Astrocyte (in vitro differentiated cells and primary cell): ENCODE results near the gene GNPTG. TPM values are rescaled to one million over a fixed set of nuclear protein-coding genes. Genes with fewer than 3 reads are reported as not detected.

Source experiments
- DNase-seq: peaks from one replicate; pipeline ENCODE4 v3.0.0-alpha.2; 2010; ENCODE audit warnings: low read depth
- FAIRE-seq: peaks from 2 replicates; lab custom pipeline; 2011; peaks lifted over from hg19 to GRCh38; lab: Jason Lieb, UNC
- H2AFZ ChIP-seq: 2 replicates; pipeline ENCODE4 v1.6.0; 2012; ENCODE audit warnings: low read depth, low read length, inconsistent platforms
- H3K27ac ChIP-seq: 2 replicates; pipeline ENCODE4 v1.5.1; 2011; ENCODE audit warnings: low read depth, low read length, inconsistent platforms
- H3K27me3 ChIP-seq: 2 replicates; pipeline ENCODE4 v1.6.0; 2011; ENCODE audit warnings: low read length, inconsistent platforms; ENCODE audit not compliant: insufficient read depth
- H3K36me3 ChIP-seq: 2 replicates; pipeline ENCODE4 v1.5.1; 2011; ENCODE audit warnings: low read length, inconsistent platforms; ENCODE audit not compliant: insufficient read depth
- H3K4me1 ChIP-seq: 2 replicates; pipeline ENCODE4 v1.5.1; 2011; ENCODE audit warnings: low read length, inconsistent platforms; ENCODE audit not compliant: insufficient read depth
- H3K4me2 ChIP-seq: 2 replicates; pipeline ENCODE4 v1.6.0; 2012; ENCODE audit warnings: low read length, inconsistent platforms
- H3K4me3 ChIP-seq: 2 replicates; pipeline ENCODE4 v1.5.1; 2011; ENCODE audit warnings: low read depth, mild to moderate bottlenecking, low read length, inconsistent platforms; ENCODE audit not compliant: insufficient read depth
- H3K79me2 ChIP-seq: 2 replicates; pipeline ENCODE4 v1.6.0; 2012; ENCODE audit warnings: mild to moderate bottlenecking, low read length, inconsistent platforms; ENCODE audit not compliant: insufficient read depth
- H3K9ac ChIP-seq: 2 replicates; pipeline ENCODE4 v1.6.0; 2012; ENCODE audit warnings: mild to moderate bottlenecking, low read length, inconsistent platforms
- H3K9me3 ChIP-seq: 2 replicates; pipeline ENCODE4 v1.5.1; 2012; ENCODE audit warnings: low read depth, mild to moderate bottlenecking, low read length, inconsistent platforms; ENCODE audit not compliant: insufficient read depth
- H4K20me1 ChIP-seq: 2 replicates; pipeline ENCODE4 v1.6.0; 2012; ENCODE audit warnings: low read length, inconsistent platforms; ENCODE audit not compliant: insufficient read depth
- H3K27ac Mint-ChIP-seq: one replicate; pipeline ENCODE4 v1.8.0; 2021; ENCODE audit warnings: mild to moderate bottlenecking, mixed read lengths; ENCODE audit not compliant: unreplicated experiment
- H3K27me3 Mint-ChIP-seq: one replicate; pipeline ENCODE4 v1.8.0; 2021; ENCODE audit warnings: low read depth, mixed read lengths; ENCODE audit not compliant: unreplicated experiment
- H3K36me3 Mint-ChIP-seq: one replicate; pipeline ENCODE4 v1.8.0; 2021; ENCODE audit warnings: low read depth, mixed read lengths; ENCODE audit not compliant: unreplicated experiment
- H3K4me1 Mint-ChIP-seq: one replicate; pipeline ENCODE4 v1.8.0; 2021; ENCODE audit warnings: low read depth, mixed read lengths; ENCODE audit not compliant: unreplicated experiment
- H3K4me3 Mint-ChIP-seq: one replicate; pipeline ENCODE4 v1.8.0; 2021; ENCODE audit warnings: mild to moderate bottlenecking, moderate library complexity, mixed read lengths; ENCODE audit not compliant: unreplicated experiment
- H3K9me3 Mint-ChIP-seq: one replicate; pipeline ENCODE4 v1.8.0; 2021; ENCODE audit warnings: mild to moderate bottlenecking, mixed read lengths; ENCODE audit not compliant: unreplicated experiment
- EZH2 ChIP-seq: IDR thresholded peaks from 2 replicates; pipeline ENCODE4 v1.6.1; 2012; ENCODE audit warnings: mild to moderate bottlenecking, low read length, inconsistent platforms; ENCODE audit not compliant: insufficient read depth
- total RNA-seq: library from RNA; stranded (reverse); gene quantifications from 2 replicates; pipeline ENCODE4 v1.2.1, GENCODE V29; 2021
- TF ChIP-seq, protein P1 (sequence below): IDR thresholded peaks from 2 replicates; pipeline ENCODE4 v1.5.1; 2011; ENCODE audit warnings: low read depth, mild to moderate bottlenecking, inconsistent platforms, low read length, moderate library complexity; ENCODE audit not compliant: insufficient read depth

The GNPTG gene
- total RNA-seq, 1 donor from 2014 or later, result 45.5 TPM

DNA sequence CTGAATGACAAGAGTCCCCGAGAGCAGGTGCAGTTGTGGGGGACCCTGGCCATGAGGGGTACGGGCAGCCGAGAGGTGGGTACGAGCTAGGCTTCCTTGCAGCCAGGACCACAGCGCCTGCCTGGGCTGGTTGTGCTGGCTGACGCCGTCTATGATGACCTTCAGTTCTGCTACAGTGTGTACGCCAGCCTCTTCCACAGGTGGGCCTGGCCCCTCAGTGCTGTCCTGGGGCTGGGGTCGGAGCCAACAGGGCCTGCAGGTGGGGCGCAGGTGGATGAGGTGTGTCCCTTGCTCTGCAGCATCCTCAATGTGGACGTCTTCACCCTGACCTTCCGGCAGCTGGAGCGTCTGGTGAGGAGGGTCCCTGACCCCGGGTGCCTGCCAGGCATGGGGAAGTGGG, 7.2 kb upstream of the GNPTG start:
- no peaks in the 10 kb centered on the region for H4K20me1 ChIP-seq
- DNase-seq, result no peak
- TF ChIP-seq, protein P1, sequence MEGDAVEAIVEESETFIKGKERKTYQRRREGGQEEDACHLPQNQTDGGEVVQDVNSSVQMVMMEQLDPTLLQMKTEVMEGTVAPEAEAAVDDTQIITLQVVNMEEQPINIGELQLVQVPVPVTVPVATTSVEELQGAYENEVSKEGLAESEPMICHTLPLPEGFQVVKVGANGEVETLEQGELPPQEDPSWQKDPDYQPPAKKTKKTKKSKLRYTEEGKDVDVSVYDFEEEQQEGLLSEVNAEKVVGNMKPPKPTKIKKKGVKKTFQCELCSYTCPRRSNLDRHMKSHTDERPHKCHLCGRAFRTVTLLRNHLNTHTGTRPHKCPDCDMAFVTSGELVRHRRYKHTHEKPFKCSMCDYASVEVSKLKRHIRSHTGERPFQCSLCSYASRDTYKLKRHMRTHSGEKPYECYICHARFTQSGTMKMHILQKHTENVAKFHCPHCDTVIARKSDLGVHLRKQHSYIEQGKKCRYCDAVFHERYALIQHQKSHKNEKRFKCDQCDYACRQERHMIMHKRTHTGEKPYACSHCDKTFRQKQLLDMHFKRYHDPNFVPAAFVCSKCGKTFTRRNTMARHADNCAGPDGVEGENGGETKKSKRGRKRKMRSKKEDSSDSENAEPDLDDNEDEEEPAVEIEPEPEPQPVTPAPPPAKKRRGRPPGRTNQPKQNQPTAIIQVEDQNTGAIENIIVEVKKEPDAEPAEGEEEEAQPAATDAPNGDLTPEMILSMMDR, result no peak
- no peak for TF ChIP-seq EZH2
- no peak overlapping the region for H2AFZ ChIP-seq
- H3K9ac ChIP-seq, result no peak overlapping the region
- H3K27me3 Mint-ChIP-seq, result peaks cover 9% of the 10 kb centered on the region
- no peaks in the 10 kb centered on the region for H3K27me3 ChIP-seq
- no peaks in the 10 kb centered on the region for H3K36me3 Mint-ChIP-seq
- H3K4me1 ChIP-seq, result no peaks in the 10 kb centered on the region
- no peaks in the 10 kb centered on the region for H3K9me3 ChIP-seq
- H3K4me2 ChIP-seq, result no peak overlapping the region
- no peaks in the 10 kb centered on the region for H3K79me2 ChIP-seq
- no peaks in the 10 kb centered on the region for H3K9me3 Mint-ChIP-seq
- FAIRE-seq, result no peak
- H3K36me3 ChIP-seq, result no peaks in the 10 kb centered on the region
- H3K4me3 Mint-ChIP-seq, result no peak overlapping the region
- H3K27ac Mint-ChIP-seq, result no peak overlapping the region
- no peak overlapping the region for H3K4me3 ChIP-seq
- no peak overlapping the region for H3K27ac ChIP-seq
- peaks cover 5% of the 10 kb centered on the region for H3K4me1 Mint-ChIP-seq

DNA sequence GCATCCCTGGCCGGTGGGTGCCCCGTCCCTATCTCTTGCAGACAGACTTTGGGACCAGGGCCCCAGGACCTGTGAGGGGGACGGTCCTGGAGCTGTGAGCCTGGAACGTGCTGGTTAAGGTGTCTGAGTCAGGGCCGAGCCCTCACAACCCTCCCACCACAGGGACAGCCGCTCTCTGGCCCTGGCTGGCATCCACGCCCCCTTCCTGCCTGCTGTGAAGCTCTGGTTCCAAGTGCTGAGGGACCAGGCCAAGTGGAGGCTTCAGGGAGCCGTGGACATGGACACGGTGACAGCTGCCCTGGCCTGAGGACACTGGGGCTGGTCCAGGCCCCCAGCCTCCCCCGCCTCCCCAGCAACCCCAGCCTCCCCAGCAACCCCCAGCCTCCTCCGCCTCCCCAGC, 6.6 kb upstream of the GNPTG start:
- TF ChIP-seq EZH2, result no peak
- TF ChIP-seq, protein P1, result no peak
- H3K27ac Mint-ChIP-seq, result no peak overlapping the region
- Histone ChIP-seq H3K27me3 (no peaks in the 10 kb centered on the region), H2AFZ (no peak overlapping the region), H3K79me2 (peaks cover 3% of the 10 kb centered on the region), H3K4me2 (no peak overlapping the region), H3K36me3 (no peaks in the 10 kb centered on the region), H4K20me1 (peaks cover 3% of the 10 kb centered on the region), H3K4me1 (no peaks in the 10 kb centered on the region), H3K9ac (no peak overlapping the region), H3K9me3 (no peaks in the 10 kb centered on the region), H3K27ac (no peak overlapping the region), H3K4me3 (no peak overlapping the region)
- peaks cover 5% of the 10 kb centered on the region for H3K4me1 Mint-ChIP-seq
- DNase-seq (no peak), FAIRE-seq (no peak)
- H3K9me3 Mint-ChIP-seq, result no peaks in the 10 kb centered on the region
- H3K36me3 Mint-ChIP-seq, result no peaks in the 10 kb centered on the region
- H3K4me3 Mint-ChIP-seq, result no peak overlapping the region
- peaks cover 9% of the 10 kb centered on the region for H3K27me3 Mint-ChIP-seq

DNA sequence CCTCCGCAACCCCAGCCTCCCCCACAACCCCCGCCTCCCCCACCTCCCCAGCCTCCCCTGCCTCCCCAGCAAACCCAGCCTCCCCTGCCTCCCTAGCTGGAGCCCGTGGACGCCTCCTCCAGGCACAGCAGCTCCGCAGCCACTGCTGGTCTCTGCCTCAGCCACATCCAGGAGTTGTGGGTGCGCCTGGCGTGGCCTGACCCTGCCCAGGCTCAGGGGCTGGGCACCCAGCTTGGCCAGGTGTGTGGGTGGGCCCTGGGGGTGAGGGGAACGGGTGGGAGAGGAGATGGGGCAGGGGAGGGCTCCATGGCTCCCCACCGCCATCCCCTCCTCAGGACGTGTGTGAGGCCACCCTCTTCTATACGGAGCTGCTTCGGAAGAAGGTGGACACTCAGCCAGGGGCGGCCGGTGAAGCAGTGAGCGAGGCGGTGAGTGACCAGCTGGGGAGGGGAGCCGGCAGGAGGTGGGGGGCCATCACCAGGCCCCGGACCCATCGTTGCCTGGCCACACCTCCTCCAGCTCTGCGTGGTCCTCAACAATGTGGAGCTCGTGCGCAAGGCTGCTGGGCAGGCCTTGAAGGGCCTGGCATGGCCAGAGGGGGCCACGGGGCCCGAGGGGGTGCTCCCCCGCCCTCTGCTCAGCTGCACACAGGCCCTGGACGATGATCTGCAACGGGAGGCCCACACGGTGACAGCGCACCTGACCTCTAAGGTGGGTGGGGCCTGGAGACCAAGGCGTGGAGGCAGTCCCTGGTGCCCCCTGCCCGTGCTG, 5.9 kb upstream of the GNPTG start:
- Histone ChIP-seq H3K4me2 (no peak overlapping the region), H3K9me3 (no peaks in the 10 kb centered on the region), H3K4me3 (no peak overlapping the region), H4K20me1 (peaks cover 9% of the 10 kb centered on the region), H3K79me2 (peaks cover 11% of the 10 kb centered on the region), H3K27me3 (no peaks in the 10 kb centered on the region), H3K27ac (no peak overlapping the region), H3K4me1 (peaks cover 7% of the 10 kb centered on the region), H3K36me3 (no peaks in the 10 kb centered on the region), H2AFZ (no peak overlapping the region), H3K9ac (no peak overlapping the region)
- H3K4me3 Mint-ChIP-seq, result no peak overlapping the region
- no peak for FAIRE-seq
- H3K36me3 Mint-ChIP-seq, result no peaks in the 10 kb centered on the region
- peaks cover 6% of the 10 kb centered on the region for H3K27me3 Mint-ChIP-seq
- H3K9me3 Mint-ChIP-seq, result no peaks in the 10 kb centered on the region
- no peak for DNase-seq
- H3K27ac Mint-ChIP-seq, result no peak overlapping the region
- peaks cover 5% of the 10 kb centered on the region for H3K4me1 Mint-ChIP-seq
- no peak for TF ChIP-seq EZH2
- TF ChIP-seq, protein P1, result no peak
